ENCODE results near the gene CAPZA3. TPM values are rescaled to one million over a fixed set of nuclear protein-coding genes. Genes with fewer than 3 reads are reported as not detected.
"Not testable (repeated sequence)": the region's sequence is repeated elsewhere in the genome, so short reads cannot be mapped to it uniquely, and the experiment has no call there.

CAPZA3 gene, protein sequence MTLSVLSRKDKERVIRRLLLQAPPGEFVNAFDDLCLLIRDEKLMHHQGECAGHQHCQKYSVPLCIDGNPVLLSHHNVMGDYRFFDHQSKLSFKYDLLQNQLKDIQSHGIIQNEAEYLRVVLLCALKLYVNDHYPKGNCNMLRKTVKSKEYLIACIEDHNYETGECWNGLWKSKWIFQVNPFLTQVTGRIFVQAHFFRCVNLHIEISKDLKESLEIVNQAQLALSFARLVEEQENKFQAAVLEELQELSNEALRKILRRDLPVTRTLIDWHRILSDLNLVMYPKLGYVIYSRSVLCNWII
- 1 to 10 TPM in 2 of 3 donors, not detected in 1; 2.0 to 3.5 TPM for total RNA-seq

DNA sequence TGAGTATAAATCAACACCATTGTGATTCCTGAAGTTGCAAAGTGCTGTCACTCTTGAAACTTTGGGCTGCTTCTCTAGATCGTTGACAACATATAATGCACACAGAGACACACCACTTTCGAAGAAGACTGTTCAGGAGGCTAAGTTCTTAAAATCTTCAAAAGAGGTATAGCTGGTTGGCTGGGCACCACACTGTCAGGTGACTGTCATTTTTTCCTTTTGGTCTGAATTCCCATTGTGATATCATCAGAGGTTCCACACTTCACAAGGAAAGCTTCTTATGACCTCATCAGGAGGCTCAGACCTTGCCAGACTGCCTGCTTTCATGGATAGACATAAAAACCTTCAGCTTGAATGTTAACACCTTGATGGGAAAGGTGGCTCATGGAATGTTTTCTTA lies at the start of gene CAPZA3, which contains the start of gene PLCZ1:
Gene CAPZA3, plus strand, starts transcription at position 301 of the 400 bp plus-strand sequence. CDS start 150 bp downstream, outside the sequence.
Gene PLCZ1, minus strand, starts transcription at position 194 of the 400 bp plus-strand sequence. CDS start 641 bp downstream, outside the sequence.
- Histone ChIP-seq H3K36me3 (no peaks in the 10 kb centered on the region), H3K4me1 (no peaks in the 10 kb centered on the region), H3K27me3 (no peaks in the 10 kb centered on the region), H3K9me3 (peaks cover 6 to 14% of the 10 kb centered on the region in 2 donors), H3K4me3 (no peak within 1 kb of the TSS), H3K27ac (no peak within 1 kb of the TSS)
- no peak for DNase-seq (ENCODE audit: low spot score in 2 of 2)
- TF ChIP-seq CTCF (IDR thresholded peaks at IDR 0.05) (no peak), POLR2A (IDR thresholded peaks at IDR 0.05) (no peak), POLR2AphosphoS5 (IDR thresholded peaks at IDR 0.05) (no peak)
- intact Hi-C loops (cut with DNase I; ENCODE audit: low total_unique reads): no loop called here

GRCh38 chr12:18689771-18690170 lies 48.1 kb upstream of the CAPZA3 start:
- Histone ChIP-seq H3K4me3 (no peak overlapping the region), H3K4me1 (no peaks in the 10 kb centered on the region), H3K27ac (no peak overlapping the region), H3K27me3 (no peaks in the 10 kb centered on the region), H3K36me3 (no peaks in the 10 kb centered on the region), H3K9me3 (no peaks in the 10 kb centered on the region)
- no peak for DNase-seq (ENCODE audit: low spot score in 2 of 2)
- intact Hi-C loops (cut with DNase I; ENCODE audit: low total_unique reads): no loop called here
- TF ChIP-seq POLR2AphosphoS5 (IDR thresholded peaks at IDR 0.05): no peak
- no peak for TF ChIP-seq POLR2A (IDR thresholded peaks at IDR 0.05)
- no peak for TF ChIP-seq CTCF (IDR thresholded peaks at IDR 0.05)

DNA sequence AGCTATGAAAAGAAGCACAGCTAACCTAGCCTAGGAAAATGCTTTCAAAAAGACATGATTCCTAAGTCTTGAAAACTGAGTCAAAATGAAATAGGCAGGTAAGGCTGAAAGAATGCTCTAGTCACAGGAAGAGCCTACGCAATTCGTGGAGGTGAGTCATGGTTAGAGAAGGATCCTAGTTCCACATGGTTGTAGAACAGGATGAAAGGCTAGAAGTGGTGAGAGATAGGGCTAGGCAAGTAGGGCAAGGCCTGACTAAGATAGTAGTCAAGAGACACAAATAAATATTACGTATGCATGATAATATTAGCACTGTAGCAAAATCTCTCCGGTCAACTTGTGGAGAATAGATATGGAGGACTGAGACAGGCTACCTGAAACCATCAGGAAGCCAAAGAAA lies 47.3 kb upstream of the CAPZA3 start:
- no peak for TF ChIP-seq CTCF (IDR thresholded peaks at IDR 0.05)
- TF ChIP-seq POLR2A (IDR thresholded peaks at IDR 0.05): no peak
- TF ChIP-seq POLR2AphosphoS5 (IDR thresholded peaks at IDR 0.05): no peak
- Histone ChIP-seq H3K9me3 (no peaks in the 10 kb centered on the region), H3K4me1 (no peaks in the 10 kb centered on the region), H3K36me3 (no peaks in the 10 kb centered on the region), H3K27ac (no peak overlapping the region), H3K27me3 (no peaks in the 10 kb centered on the region), H3K4me3 (no peak overlapping the region)
- intact Hi-C loops (cut with DNase I; ENCODE audit: low total_unique reads): no loop called here
- no peak for DNase-seq (ENCODE audit: low spot score in 2 of 2)

DNA sequence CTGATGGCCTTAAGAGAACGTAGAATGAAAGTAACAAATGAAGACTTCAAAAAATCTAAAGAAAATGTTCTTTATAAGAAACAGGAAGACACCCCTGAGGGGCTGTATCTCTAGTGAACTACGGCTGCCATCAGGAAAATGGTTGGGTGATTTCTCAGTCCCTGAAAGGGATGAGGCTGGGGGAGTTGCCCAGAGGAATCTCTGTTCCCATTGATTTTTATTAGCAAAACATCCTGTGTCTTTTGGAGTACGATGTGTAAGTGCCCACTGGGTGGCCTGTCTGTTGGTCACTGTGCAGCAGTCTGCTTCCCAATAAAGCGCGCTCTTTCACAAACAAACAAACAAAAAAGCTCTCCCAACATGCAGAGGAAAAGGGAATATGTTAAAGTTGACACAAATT lies 43.9 kb upstream of the CAPZA3 start:
- DNase-seq (ENCODE audit: low spot score in 2 of 2); H3K27me3 ChIP-seq; H3K36me3 ChIP-seq; intact Hi-C loops (cut with DNase I; ENCODE audit: low total_unique reads); H3K9me3 ChIP-seq; H3K4me1 ChIP-seq; H3K4me3 ChIP-seq; H3K27ac ChIP-seq: not testable (repeated sequence)

GRCh38 chr12:18696971-18697602 lies 40.8 kb upstream of the CAPZA3 start:
- H3K4me1 ChIP-seq: no peaks in the 10 kb centered on the region
- intact Hi-C loops (cut with DNase I; ENCODE audit: low total_unique reads): no loop called here
- no peak for DNase-seq (ENCODE audit: low spot score in 2 of 2)
- no peak overlapping the region for H3K4me3 ChIP-seq
- no peak for TF ChIP-seq CTCF (IDR thresholded peaks at IDR 0.05)
- no peak overlapping the region for H3K27ac ChIP-seq
- H3K36me3 ChIP-seq: no peaks in the 10 kb centered on the region
- H3K27me3 ChIP-seq: no peaks in the 10 kb centered on the region
- no peaks in the 10 kb centered on the region for H3K9me3 ChIP-seq
